Duodenal mucosa (tissue), 2 donors: ENCODE results near the gene C16orf78.

Experiments
- H3K27ac ChIP-seq: one replicate; pipeline ENCODE4 v1.7.0; 2013; ENCODE audit warnings: low read depth, low read length
- H3K27me3 ChIP-seq, 2 donors: one replicate each; pipeline ENCODE4 v1.7.0; 2013; ENCODE audit warnings: low read length in 2 of 2, control low read depth in 1 of 2; ENCODE audit not compliant: insufficient read depth in 2 of 2, control insufficient read depth in 1 of 2
- H3K36me3 ChIP-seq, 2 donors: one replicate each; pipeline ENCODE4 v1.7.0; 2013; ENCODE audit warnings: low read length in 2 of 2, control low read depth in 1 of 2; ENCODE audit not compliant: insufficient read depth in 2 of 2, control insufficient read depth in 1 of 2
- H3K4me1 ChIP-seq, 2 donors: one replicate each; pipeline ENCODE4 v1.7.0; 2013; ENCODE audit warnings: low read length in 2 of 2, control low read depth in 1 of 2; ENCODE audit not compliant: insufficient read depth in 2 of 2, control insufficient read depth in 1 of 2
- H3K4me3 ChIP-seq, 2 donors: one replicate each; pipeline ENCODE4 v1.7.0; 2013; ENCODE audit warnings: low read length in 2 of 2, low read depth in 1 of 2
- H3K9ac ChIP-seq, 2 donors: one replicate each; pipeline ENCODE4 v1.7.0; 2013; ENCODE audit warnings: low read length in 2 of 2, low read depth in 1 of 2
- H3K9me3 ChIP-seq, 2 donors: one replicate each; pipeline ENCODE4 v1.7.0; 2013; ENCODE audit warnings: low read length in 2 of 2, control low read depth in 1 of 2; ENCODE audit not compliant: control insufficient read depth in 1 of 2

C16orf78 gene

GRCh38 chr16:49349446-49350168, 24.0 kb upstream of the C16orf78 start:
- H3K9ac ChIP-seq, result no peak overlapping the region
- H3K27me3 ChIP-seq, result peaks cover 6 to 7% of the 10 kb centered on the region in 2 donors
- no peak overlapping the region for H3K4me3 ChIP-seq
- no peaks in the 10 kb centered on the region for H3K9me3 ChIP-seq
- H3K4me1 ChIP-seq, result no peaks in the 10 kb centered on the region
- no peaks in the 10 kb centered on the region for H3K36me3 ChIP-seq
- H3K27ac ChIP-seq, result no peak overlapping the region

GRCh38 chr16:49350265-49351095, 23.1 kb upstream of the C16orf78 start:
- H3K36me3 ChIP-seq, result no peaks in the 10 kb centered on the region
- no peaks in the 10 kb centered on the region for H3K4me1 ChIP-seq
- no peak overlapping the region for H3K9ac ChIP-seq
- peaks cover 6 to 7% of the 10 kb centered on the region in 2 donors for H3K27me3 ChIP-seq
- no peak overlapping the region for H3K27ac ChIP-seq
- no peaks in the 10 kb centered on the region for H3K9me3 ChIP-seq
- H3K4me3 ChIP-seq, result no peak overlapping the region

GRCh38 chr16:49351096-49351487, 22.5 kb upstream of the C16orf78 start:
- H3K27me3 ChIP-seq, result peaks cover 6 to 7% of the 10 kb centered on the region in 2 donors
- H3K9ac ChIP-seq, result no peak overlapping the region
- H3K27ac ChIP-seq, result no peak overlapping the region
- H3K4me3 ChIP-seq, result no peak overlapping the region
- no peaks in the 10 kb centered on the region for H3K36me3 ChIP-seq
- no peaks in the 10 kb centered on the region for H3K9me3 ChIP-seq
- peaks cover under 1 to 3% of the 10 kb centered on the region in 2 donors for H3K4me1 ChIP-seq

GRCh38 chr16:49352892-49353291, 20.7 kb upstream of the C16orf78 start:
- no peak overlapping the region for H3K9ac ChIP-seq
- no peaks in the 10 kb centered on the region for H3K9me3 ChIP-seq
- no peaks in the 10 kb centered on the region for H3K36me3 ChIP-seq
- peaks cover 6 to 7% of the 10 kb centered on the region in 2 donors for H3K27me3 ChIP-seq
- no peak overlapping the region for H3K27ac ChIP-seq
- H3K4me1 ChIP-seq, result peaks cover 12% of the 10 kb centered on the region in 2 donors
- no peak overlapping the region for H3K4me3 ChIP-seq

GRCh38 chr16:49353680-49354079, 19.9 kb upstream of the C16orf78 start:
- H3K4me1 ChIP-seq, result peaks cover 12% of the 10 kb centered on the region in 2 donors
- no peak overlapping the region for H3K4me3 ChIP-seq
- H3K27ac ChIP-seq, result no peak overlapping the region
- H3K9me3 ChIP-seq, result no peaks in the 10 kb centered on the region
- H3K36me3 ChIP-seq, result no peaks in the 10 kb centered on the region
- H3K27me3 ChIP-seq, result peaks cover 6 to 7% of the 10 kb centered on the region in 2 donors
- no peak overlapping the region for H3K9ac ChIP-seq

GRCh38 chr16:49354101-49354500, 19.5 kb upstream of the C16orf78 start:
- peaks cover 6 to 7% of the 10 kb centered on the region in 2 donors for H3K27me3 ChIP-seq
- H3K36me3 ChIP-seq, result no peaks in the 10 kb centered on the region

GRCh38 chr16:49354991-49355390, 18.6 kb upstream of the C16orf78 start:
- Histone ChIP-seq H3K4me1 (peaks cover 12% of the 10 kb centered on the region in 2 donors), H3K9me3 (no peaks in the 10 kb centered on the region), H3K4me3 (no peak overlapping the region), H3K27me3 (peaks cover 6 to 7% of the 10 kb centered on the region in 2 donors), H3K9ac (no peak overlapping the region), H3K27ac (no peak overlapping the region), H3K36me3 (no peaks in the 10 kb centered on the region)

More at GRCh38 chr16:49354101-49354500, 19.5 kb upstream of the C16orf78 start:
- no peaks in the 10 kb centered on the region for H3K9me3 ChIP-seq
- H3K9ac ChIP-seq, result no peak overlapping the region
- H3K4me3 ChIP-seq, result no peak overlapping the region
- H3K4me1 ChIP-seq, result peaks cover 12% of the 10 kb centered on the region in 2 donors
- no peak overlapping the region for H3K27ac ChIP-seq

GRCh38 chr16:49355933-49356665, 17.5 kb upstream of the C16orf78 start:
- H3K4me1 ChIP-seq, result peaks cover 12% of the 10 kb centered on the region in 2 donors
- H3K36me3 ChIP-seq, result no peaks in the 10 kb centered on the region
- H3K9me3 ChIP-seq, result no peaks in the 10 kb centered on the region
- H3K4me3 ChIP-seq, result peak overlapping the region in 1 of 2 donors; percentile 56
- H3K27ac ChIP-seq, result no peak overlapping the region
- peaks cover under 1 to 2% of the 10 kb centered on the region in 2 donors for H3K27me3 ChIP-seq
- no peak overlapping the region for H3K9ac ChIP-seq

- Histone ChIP-seq H3K4me1 (peaks cover 12% of the 10 kb centered on the region in 2 donors), H3K27me3 (no peaks in the 10 kb centered on the region), H3K9ac (no peak overlapping the region), H3K36me3 (no peaks in the 10 kb centered on the region), H3K4me3 (peak overlapping the region in 1 of 2 donors; percentile 56), H3K9me3 (no peaks in the 10 kb centered on the region), H3K27ac (no peak overlapping the region)
These were observed 16.7 kb upstream of the C16orf78 start for GRCh38 chr16:49356728-49357488.
